Caco-2 (cell line): ENCODE results near the gene ACOX3. TPM values are rescaled to one million over a fixed set of nuclear protein-coding genes. Genes with fewer than 3 reads are reported as not detected.

Experiments
- BruUV-seq: library from RNA; stranded (reverse); fragments of 400-500 nt; replicated peaks from 2 replicates; lab custom pipeline; 2021; lab: Mats Ljungman, UMichigan
- CTCF ChIA-PET: fragments of 300-600 bp; sonication (Branson Sonifier 250); formaldehyde crosslinking; loops from one replicate; lab custom pipeline; 2022; ENCODE audit warnings: antibody characterized with exemption; lab: Charles Lee
- POLR2A ChIA-PET: fragments of 300-600 bp; sonication (Branson Sonifier 250); formaldehyde crosslinking; loops from one replicate; lab custom pipeline; 2022; ENCODE audit warnings: antibody characterized with exemption; lab: Charles Lee
- DNase-seq, 2 experiments: peaks; one replicate each; pipeline versions ENCODE4 v3.0.0 to v3.0.0-alpha.2; 2020 to 2022
- H3K27me3 ChIP-seq: replicated peaks from 2 replicates; pipeline ENCODE4 v1.6.0; 2011; ENCODE audit warnings: low read length; ENCODE audit not compliant: control insufficient read depth, insufficient read depth
- H3K36me3 ChIP-seq: 2 replicates; pipeline ENCODE4 v1.5.1; 2011; ENCODE audit warnings: low read length; ENCODE audit not compliant: control insufficient read depth, insufficient read depth
- H3K4me1 ChIP-seq: fragments of 250-450 bp; sonication (Bioruptor Pico); 2 replicates; pipeline ENCODE4 v1.5.1; 2020; ENCODE audit warnings: mild to moderate bottlenecking
- H3K4me3 ChIP-seq: 2 replicates; pipeline ENCODE4 v1.5.1; 2011; ENCODE audit warnings: low read depth, mild to moderate bottlenecking, control low read depth, low read length
- H3K9me3 ChIP-seq: fragments of 250-450 bp; sonication (Bioruptor Pico); 2 replicates; pipeline ENCODE4 v1.5.1; 2020; ENCODE audit warnings: mild to moderate bottlenecking, moderate library complexity
- H3K27ac Mint-ChIP-seq: one replicate; pipeline ENCODE4 v1.8.0; 2022; ENCODE audit warnings: mixed read lengths; ENCODE audit not compliant: unreplicated experiment
- H3K27me3 Mint-ChIP-seq: one replicate; pipeline ENCODE4 v1.8.0; 2022; ENCODE audit warnings: mixed read lengths; ENCODE audit not compliant: insufficient read depth, unreplicated experiment
- H3K36me3 Mint-ChIP-seq: one replicate; pipeline ENCODE4 v1.8.0; 2022; ENCODE audit warnings: mild to moderate bottlenecking, mixed read lengths; ENCODE audit not compliant: insufficient read depth, unreplicated experiment
- H3K4me1 Mint-ChIP-seq: one replicate; pipeline ENCODE4 v1.8.0; 2022; ENCODE audit warnings: low read depth, mixed read lengths; ENCODE audit not compliant: unreplicated experiment
- H3K4me3 Mint-ChIP-seq: one replicate; pipeline ENCODE4 v1.8.0; 2022; ENCODE audit warnings: mild to moderate bottlenecking, moderate library complexity, mixed read lengths; ENCODE audit not compliant: unreplicated experiment
- H3K9me3 Mint-ChIP-seq: one replicate; pipeline ENCODE4 v1.8.0; 2022; ENCODE audit warnings: mixed read lengths; ENCODE audit not compliant: unreplicated experiment
- intact Hi-C: fragments of 100-400 bp; cut with micrococcal nuclease; formaldehyde crosslinking; loops from one replicate; pipeline ENCODE4 v1.10.0; 2022; ENCODE audit not compliant: unreplicated experiment
- total RNA-seq: library from RNA; stranded (reverse); gene quantifications from 2 replicates; pipeline ENCODE4 v1.2.3, GENCODE V29; 2022
- TF ChIP-seq, protein P1 (sequence below), 2 experiments: fragments of 200-600 bp in 1 of 2; IDR thresholded peaks; 1 replicate in 1 of 2; 2 replicates in 1 of 2; pipeline versions ENCODE4 v1.5.1 to v1.8.0; 2011 to 2022; ENCODE audit warnings: antibody characterized with exemption in 1 of 2, control low read depth in 1 of 2, inconsistent platforms in 1 of 2, low read depth in 1 of 2, low read length in 1 of 2, mild to moderate bottlenecking in 1 of 2, moderate library complexity in 1 of 2; ENCODE audit not compliant: insufficient read depth in 1 of 2, severe bottlenecking in 1 of 2, unreplicated experiment in 1 of 2

Gene ACOX3
- total RNA-seq, 1 experiment from 2014 or later = 11.5 TPM

- Mint-ChIP-seq H3K27ac (no peak overlapping the region), H3K27me3 (no peaks in the 10 kb centered on the region), H3K36me3 (peaks cover 29% of the 10 kb centered on the region), H3K9me3 (no peaks in the 10 kb centered on the region), H3K4me3 (no peak overlapping the region), H3K4me1 (no peaks in the 10 kb centered on the region)
- BruUV-seq = no TSS peak
- intact Hi-C loops = no loop called here
- DNase-seq = no peak
- TF ChIP-seq, protein P1, sequence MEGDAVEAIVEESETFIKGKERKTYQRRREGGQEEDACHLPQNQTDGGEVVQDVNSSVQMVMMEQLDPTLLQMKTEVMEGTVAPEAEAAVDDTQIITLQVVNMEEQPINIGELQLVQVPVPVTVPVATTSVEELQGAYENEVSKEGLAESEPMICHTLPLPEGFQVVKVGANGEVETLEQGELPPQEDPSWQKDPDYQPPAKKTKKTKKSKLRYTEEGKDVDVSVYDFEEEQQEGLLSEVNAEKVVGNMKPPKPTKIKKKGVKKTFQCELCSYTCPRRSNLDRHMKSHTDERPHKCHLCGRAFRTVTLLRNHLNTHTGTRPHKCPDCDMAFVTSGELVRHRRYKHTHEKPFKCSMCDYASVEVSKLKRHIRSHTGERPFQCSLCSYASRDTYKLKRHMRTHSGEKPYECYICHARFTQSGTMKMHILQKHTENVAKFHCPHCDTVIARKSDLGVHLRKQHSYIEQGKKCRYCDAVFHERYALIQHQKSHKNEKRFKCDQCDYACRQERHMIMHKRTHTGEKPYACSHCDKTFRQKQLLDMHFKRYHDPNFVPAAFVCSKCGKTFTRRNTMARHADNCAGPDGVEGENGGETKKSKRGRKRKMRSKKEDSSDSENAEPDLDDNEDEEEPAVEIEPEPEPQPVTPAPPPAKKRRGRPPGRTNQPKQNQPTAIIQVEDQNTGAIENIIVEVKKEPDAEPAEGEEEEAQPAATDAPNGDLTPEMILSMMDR (IDR thresholded peaks at IDR 0.05; ENCODE audit: insufficient read depth in 1 of 2, low read depth in 1 of 2, low read length in 1 of 2, severe bottlenecking in 1 of 2, unreplicated experiment in 1 of 2) = no peak
- ChIA-PET POLR2A (no interaction called here), CTCF (no interaction called here)
- no peaks in the 10 kb centered on the region for H3K36me3 ChIP-seq
- H3K4me3 ChIP-seq = no peak overlapping the region
- no peaks in the 10 kb centered on the region for H3K27me3 ChIP-seq
- H3K4me1 ChIP-seq = no peaks in the 10 kb centered on the region
- H3K9me3 ChIP-seq = no peaks in the 10 kb centered on the region
Measured at GRCh38 chr4:8480221-8480620, 39.7 kb upstream of the ACOX3 start.

DNA sequence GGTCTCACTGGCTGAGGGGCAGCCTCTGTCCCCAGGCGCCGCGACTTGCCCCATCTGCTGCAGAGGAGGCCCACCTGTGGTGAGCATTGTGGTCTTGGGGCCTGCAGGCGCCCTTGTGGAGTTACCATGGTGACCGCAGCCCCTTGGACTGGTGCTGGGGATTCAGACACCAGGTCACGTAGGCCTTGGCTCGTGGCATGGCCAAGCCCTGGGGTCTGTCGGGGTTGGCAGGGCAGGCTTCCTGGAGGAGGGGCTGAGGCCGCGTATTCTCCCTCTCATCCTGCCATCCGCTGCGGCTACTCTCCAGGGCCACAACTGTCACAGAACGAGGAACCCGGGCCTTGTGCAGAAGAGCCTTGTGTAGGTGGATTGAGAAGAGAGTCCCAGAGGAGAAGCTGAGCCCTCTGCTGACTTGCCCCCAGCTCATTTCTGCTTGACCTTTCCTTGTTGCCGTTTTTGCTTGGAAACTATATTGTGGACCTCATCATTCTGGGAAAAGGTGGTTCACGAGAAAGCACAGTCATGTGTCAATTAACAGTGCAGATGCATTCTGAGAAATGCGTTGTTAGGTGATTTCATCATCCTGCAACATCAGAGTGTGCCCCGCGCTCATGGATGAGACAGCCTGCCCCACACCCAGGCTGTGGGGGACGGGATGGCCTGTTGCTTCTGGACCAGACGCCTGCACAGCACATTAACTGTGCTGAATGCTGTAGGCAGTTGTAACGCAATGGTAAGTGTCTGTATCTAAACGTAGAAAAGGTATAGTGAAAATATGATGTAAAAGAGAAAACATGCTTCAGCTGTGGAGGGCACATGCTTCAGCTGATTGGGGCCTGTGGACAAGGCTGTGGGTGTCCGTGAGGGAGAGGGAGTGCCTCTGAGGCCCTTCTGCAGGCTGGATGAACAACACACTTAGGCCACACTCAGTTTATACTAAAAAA is 38.5 kb upstream of the ACOX3 start:
- CTCF ChIA-PET = no interaction called here
- TF ChIP-seq, protein P1 (IDR thresholded peaks at IDR 0.05; ENCODE audit: insufficient read depth in 1 of 2, low read depth in 1 of 2, low read length in 1 of 2, severe bottlenecking in 1 of 2, unreplicated experiment in 1 of 2) = no peak
- peak overlapping the region; percentile 57 for H3K27ac Mint-ChIP-seq

GRCh38 chr4:8478371-8478770 is 37.8 kb upstream of the ACOX3 start:
- intact Hi-C loops = no loop called here

More for the DNA sequence above, 38.5 kb upstream of the ACOX3 start:
- Histone ChIP-seq H3K4me1 (no peaks in the 10 kb centered on the region), H3K27me3 (no peaks in the 10 kb centered on the region), H3K36me3 (no peaks in the 10 kb centered on the region), H3K9me3 (no peaks in the 10 kb centered on the region), H3K4me3 (no peak overlapping the region)
- Mint-ChIP-seq H3K27me3 (no peaks in the 10 kb centered on the region), H3K4me1 (no peaks in the 10 kb centered on the region), H3K9me3 (no peaks in the 10 kb centered on the region), H3K4me3 (no peak overlapping the region), H3K36me3 (peaks cover 32% of the 10 kb centered on the region)
- intact Hi-C loops = no loop called here
- POLR2A ChIA-PET = no interaction called here
- no peak for DNase-seq
- no TSS peak for BruUV-seq

More at GRCh38 chr4:8478371-8478770, 37.8 kb upstream of the ACOX3 start:
- DNase-seq = no peak
- H3K4me3 ChIP-seq = no peak overlapping the region
- BruUV-seq = no TSS peak
- no peaks in the 10 kb centered on the region for H3K36me3 ChIP-seq
- H3K27ac Mint-ChIP-seq = no peak overlapping the region
- no peaks in the 10 kb centered on the region for H3K9me3 Mint-ChIP-seq
- H3K27me3 Mint-ChIP-seq = no peaks in the 10 kb centered on the region
- no peaks in the 10 kb centered on the region for H3K27me3 ChIP-seq
- ChIA-PET POLR2A (no interaction called here), CTCF (no interaction called here)
- no peaks in the 10 kb centered on the region for H3K9me3 ChIP-seq
- TF ChIP-seq, protein P1 (IDR thresholded peaks at IDR 0.05; ENCODE audit: insufficient read depth in 1 of 2, low read depth in 1 of 2, low read length in 1 of 2, severe bottlenecking in 1 of 2, unreplicated experiment in 1 of 2) = no peak
- H3K4me3 Mint-ChIP-seq = no peak overlapping the region
- H3K36me3 Mint-ChIP-seq = peaks cover 34% of the 10 kb centered on the region
- peaks cover 2% of the 10 kb centered on the region; the same call in 1 of the 2 replicates for H3K4me1 ChIP-seq
- no peaks in the 10 kb centered on the region for H3K4me1 Mint-ChIP-seq
